SH-SY5Y (cell line): ENCODE results near the gene ZNF879.

Experiments
- GATA2 ChIP-seq: IDR thresholded peaks from 2 replicates; pipeline ENCODE4 v1.6.1; 2011; ENCODE audit warnings: mild to moderate bottlenecking, low read depth, low read length
- GATA3 ChIP-seq: IDR thresholded peaks from 2 replicates; pipeline ENCODE4 v1.6.1; 2011; ENCODE audit warnings: low read depth, mild to moderate bottlenecking, low read length, moderate library complexity

- TF ChIP-seq GATA2, result no peak
- TF ChIP-seq GATA3, result no peak
Measured at GRCh38 chr5:178997191-178997590, 26.4 kb upstream of the ZNF879 start.
